MM.1S (cell line): ENCODE data around the gene RABL6.

Experiments
- DNase-seq: peaks from one replicate; pipeline ENCODE4 v3.0.0-alpha.2; 2015
- H2AFZ ChIP-seq: fragments of 300-600 bp; sonication (generic); 2 replicates; pipeline ENCODE4 v1.6.0; 2016; ENCODE audit warnings: antibody characterized with exemption, low read length
- H3F3A ChIP-seq: fragments of 300-600 bp; sonication (generic); 2 replicates; pipeline ENCODE4 v1.6.1; 2016; ENCODE audit warnings: mild to moderate bottlenecking, antibody characterized with exemption, low read length, moderate library complexity, mixed read lengths; ENCODE audit not compliant: insufficient read depth
- H3K27ac ChIP-seq: fragments of 300-600 bp; sonication (generic); 2 replicates; pipeline ENCODE4 v1.5.1; 2016; ENCODE audit warnings: mild to moderate bottlenecking, low read length
- H3K27me3 ChIP-seq: fragments of 300-600 bp; sonication (generic); replicated peaks from 2 replicates; pipeline ENCODE4 v1.6.0; 2016; ENCODE audit warnings: low read length; ENCODE audit not compliant: insufficient read depth
- H3K36me3 ChIP-seq: fragments of 300-600 bp; sonication (generic); replicated peaks from 2 replicates; pipeline ENCODE4 v1.6.1; 2016; ENCODE audit warnings: mild to moderate bottlenecking, low read length, mixed read lengths; ENCODE audit not compliant: insufficient read depth
- H3K4me1 ChIP-seq: fragments of 300-600 bp; sonication (generic); 2 replicates; pipeline ENCODE4 v1.6.1; 2016; ENCODE audit warnings: low read length, mixed read lengths
- H3K4me2 ChIP-seq: fragments of 300-600 bp; sonication (generic); 2 replicates; pipeline ENCODE4 v1.6.0; 2016; ENCODE audit warnings: low read depth, low read length
- H3K4me3 ChIP-seq: fragments of 300-600 bp; sonication (generic); 2 replicates; pipeline ENCODE4 v1.5.1; 2016; ENCODE audit warnings: low read length, mixed read lengths
- H3K79me2 ChIP-seq: fragments of 300-600 bp; sonication (generic); 2 replicates; pipeline ENCODE4 v1.6.1; 2016; ENCODE audit warnings: mixed run types, low read length, mixed read lengths
- H3K9ac ChIP-seq: fragments of 300-600 bp; sonication (generic); 2 replicates; pipeline ENCODE4 v1.6.1; 2016; ENCODE audit warnings: low read length, mixed read lengths
- H3K9me2 ChIP-seq: fragments of 300-600 bp; sonication (generic); replicated peaks from 2 replicates; pipeline ENCODE4 v1.6.1; 2016; ENCODE audit warnings: mild to moderate bottlenecking, low read length, mixed read lengths; ENCODE audit not compliant: insufficient read depth
- H3K9me3 ChIP-seq: fragments of 300-600 bp; sonication (generic); replicated peaks from 2 replicates; pipeline ENCODE4 v1.6.1; 2016; ENCODE audit warnings: mild to moderate bottlenecking, low read length, mixed read lengths; ENCODE audit not compliant: insufficient read depth
- H4K20me1 ChIP-seq: fragments of 300-600 bp; sonication (generic); 2 replicates; pipeline ENCODE4 v1.6.1; 2016; ENCODE audit warnings: mild to moderate bottlenecking, low read length, moderate library complexity, mixed read lengths; ENCODE audit not compliant: insufficient read depth
- CTCF ChIP-seq: fragments of 300-600 bp; sonication (generic); IDR thresholded peaks from 2 replicates; pipeline ENCODE4 v1.5.1; 2016; ENCODE audit warnings: antibody characterized with exemption, low read length, mixed read lengths
- EZH2 ChIP-seq: fragments of 300-600 bp; sonication (generic); optimal IDR thresholded peaks from 2 replicates; pipeline ENCODE3; 2017; ENCODE audit warnings: low read depth, mild to moderate bottlenecking, antibody characterized with exemption, low read length, mixed read lengths
- EZH2phosphoT487 ChIP-seq: fragments of 300-600 bp; sonication (generic); IDR thresholded peaks from 2 replicates; pipeline ENCODE4 v1.6.1; 2018; ENCODE audit warnings: antibody characterized with exemption, low read length

The RABL6 gene

DNA sequence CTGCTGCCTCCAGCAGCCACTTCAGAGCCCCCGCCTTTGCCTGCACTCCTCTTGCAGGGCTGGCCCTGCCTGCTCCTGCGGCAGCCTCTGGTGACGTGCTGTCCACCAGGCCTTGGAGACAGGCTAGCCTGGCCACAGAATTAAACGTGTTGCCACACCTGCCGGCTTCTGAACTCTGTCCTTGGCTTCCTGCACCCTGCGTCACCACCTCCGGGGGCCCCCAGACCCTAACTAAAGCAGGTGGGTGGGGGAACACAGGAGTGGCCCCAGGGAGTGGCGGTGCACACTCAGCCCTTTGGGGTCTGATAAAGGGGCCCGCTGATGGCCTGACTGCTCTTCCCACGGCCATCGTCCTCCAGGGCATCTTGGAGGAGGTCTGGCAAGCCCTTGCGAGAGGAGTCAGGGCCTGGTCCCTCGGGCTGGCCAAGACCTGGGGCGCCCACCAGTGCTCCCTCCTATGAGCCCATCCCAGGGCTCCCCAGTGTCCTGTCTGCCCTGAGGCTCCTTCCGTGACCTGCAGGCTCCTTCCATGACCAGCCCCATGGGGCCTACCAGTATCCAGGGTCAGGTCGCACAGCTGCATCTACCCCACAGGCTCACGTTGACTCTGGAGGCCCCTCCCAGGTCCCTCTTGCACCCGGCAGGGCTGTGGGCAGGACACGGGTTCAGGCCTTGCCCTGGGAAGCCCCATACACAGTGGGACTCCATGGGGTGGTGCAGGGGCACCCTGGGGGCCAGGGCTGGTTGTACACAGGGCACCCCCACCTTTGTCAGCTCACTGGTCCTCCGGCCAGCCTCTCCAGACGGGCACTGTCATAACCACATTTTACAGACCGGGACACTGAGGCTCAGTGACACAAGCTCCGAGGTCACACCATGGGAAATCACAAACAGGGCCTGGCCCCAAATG is 43.4 kb downstream of the RABL6 start:
- no peak overlapping the region for H3K27ac ChIP-seq
- no peak overlapping the region for H2AFZ ChIP-seq
- H3K4me2 ChIP-seq = no peak overlapping the region
- H3K79me2 ChIP-seq = peaks cover 17% of the 10 kb centered on the region; the same call in 1 of the 2 replicates
- H3K9ac ChIP-seq = no peak overlapping the region
- H3K36me3 ChIP-seq = no peaks in the 10 kb centered on the region
- no peak overlapping the region for H3K4me3 ChIP-seq
- H3F3A ChIP-seq = peaks cover 12% of the 10 kb centered on the region; the same call in 1 of the 2 replicates
- no peak for DNase-seq
- H3K4me1 ChIP-seq = 0 out of 2 replicates have a peak, but pooled peaks cover 6% of the 10 kb centered on the region
- H4K20me1 ChIP-seq = no peaks in the 10 kb centered on the region
- TF ChIP-seq EZH2 (no peak), EZH2phosphoT487 (no peak), CTCF (no peak)
- no peaks in the 10 kb centered on the region for H3K9me3 ChIP-seq
- no peaks in the 10 kb centered on the region for H3K9me2 ChIP-seq
- H3K27me3 ChIP-seq = no peaks in the 10 kb centered on the region

- H3F3A ChIP-seq = peaks cover 12% of the 10 kb centered on the region; the same call in 1 of the 2 replicates
- no peaks in the 10 kb centered on the region for H4K20me1 ChIP-seq
- no peak within 1 kb of the TSS for H2AFZ ChIP-seq
- H3K27me3 ChIP-seq = no peaks in the 10 kb centered on the region
- H3K9ac ChIP-seq = no peak within 1 kb of the TSS
- no peaks in the 10 kb centered on the region for H3K36me3 ChIP-seq
- H3K4me3 ChIP-seq = no peak within 1 kb of the TSS
- H3K4me1 ChIP-seq = 0 out of 2 replicates have a peak, but pooled peaks cover 6% of the 10 kb centered on the region
- no peaks in the 10 kb centered on the region for H3K9me2 ChIP-seq
- H3K79me2 ChIP-seq = peaks cover 17% of the 10 kb centered on the region; the same call in 1 of the 2 replicates
- H3K4me2 ChIP-seq = no peak within 1 kb of the TSS
- H3K9me3 ChIP-seq = no peaks in the 10 kb centered on the region
- no peak for DNase-seq
- H3K27ac ChIP-seq = no peak within 1 kb of the TSS
- TF ChIP-seq EZH2 (no peak), CTCF (no peak), EZH2phosphoT487 (no peak)
Observed at GRCh38 chr9:136851941-136852663, 44.4 kb downstream of the RABL6 start, which contains the start of gene MAMDC4. Gene MAMDC4 (plus strand): TSS chr9:136852346. CDS start chr9:136852417, 71 bp downstream.

GRCh38 chr9:136852664-136853595 is 45.2 kb downstream of the RABL6 start:
- no peak overlapping the region for H3K4me2 ChIP-seq
- H3K9ac ChIP-seq = no peak overlapping the region
- H3K9me2 ChIP-seq = no peaks in the 10 kb centered on the region
- TF ChIP-seq EZH2phosphoT487 = no peak
- TF ChIP-seq EZH2 = no peak
- TF ChIP-seq CTCF = no peak
- no peaks in the 10 kb centered on the region for H3K27me3 ChIP-seq
- DNase-seq = no peak
- no peaks in the 10 kb centered on the region for H4K20me1 ChIP-seq
- peaks cover 14% of the 10 kb centered on the region; the same call in 1 of the 2 replicates for H3K79me2 ChIP-seq
- H3K27ac ChIP-seq = no peak overlapping the region
- no peak overlapping the region for H2AFZ ChIP-seq
- H3F3A ChIP-seq = peaks cover 7% of the 10 kb centered on the region; the same call in 1 of the 2 replicates
- 0 out of 2 replicates have a peak, but pooled peaks cover 6% of the 10 kb centered on the region for H3K4me1 ChIP-seq
- H3K36me3 ChIP-seq = no peaks in the 10 kb centered on the region
- H3K4me3 ChIP-seq = no peak overlapping the region
- no peaks in the 10 kb centered on the region for H3K9me3 ChIP-seq
